HCT116 (cell line): ENCODE measurements around the gene MRPL49. TPM values are rescaled to one million over a fixed set of nuclear protein-coding genes. Genes with fewer than 3 reads are reported as not detected.

Experiments
- ATAC-seq: fragments of 200-7000 bp; cut with Tn5 transposase; 2 replicates; pipeline ENCODE4 v1.9.1; 2020; ENCODE audit warnings: mild to moderate bottlenecking, moderate library complexity
- BruUV-seq: library from RNA; stranded (reverse); fragments of 400-500 nt; replicated peaks from 2 replicates; lab custom pipeline; 2021; lab: Mats Ljungman, UMichigan
- CTCF ChIA-PET: fragments of 300-600 bp; sonication (Branson Sonifier 250); formaldehyde crosslinking; loops from one replicate; lab custom pipeline; 2021; ENCODE audit warnings: antibody characterized with exemption; lab: Charles Lee
- POLR2A ChIA-PET: fragments of 300-600, 350-600 bp; sonication (Branson Sonifier 250); formaldehyde crosslinking; loops from one replicate; lab custom pipeline; 2021; ENCODE audit warnings: antibody characterized with exemption; lab: Charles Lee
- RAD21 ChIA-PET, 2 experiments: fragments of 300-600 bp; sonication (Branson Sonifier 250); formaldehyde crosslinking; loops; one replicate each; lab custom pipeline; 2023; ENCODE audit warnings: low total read pairs in 2 of 2; ENCODE audit not compliant: uncharacterized antibody in 2 of 2, unreplicated experiment in 2 of 2, low non-redundant PET in 1 of 2; lab: Charles Lee
- DNase-seq: peaks from one replicate; pipeline ENCODE4 v3.0.0-alpha.2; 2010; ENCODE audit warnings: low read depth, low spot score
- H2AFZ ChIP-seq: fragments of 200-600 bp; shearing (Covaris generic), sonication (generic); 2 replicates; pipeline ENCODE4 v1.6.1; 2017; ENCODE audit warnings: low read depth, mixed run types, mixed read lengths, antibody characterized with exemption, low read length; ENCODE audit not compliant: poor library complexity, severe bottlenecking
- H3K27ac ChIP-seq: 2 replicates; pipeline ENCODE4 v1.5.1; 2012; ENCODE audit warnings: low read depth, low read length
- H3K27me3 ChIP-seq: fragments of 200-600 bp; sonication (generic); 2 replicates; pipeline ENCODE4 v1.6.1; 2016; ENCODE audit warnings: mixed run types, low read length, mixed read lengths; ENCODE audit not compliant: insufficient read depth
- H3K36me3 ChIP-seq, 2 experiments: fragments of 200-500 bp in 1 of 2; fragments of 200-600 bp in 1 of 2; sonication (Bioruptor generic) in 1 of 2; sonication (generic) in 1 of 2; 2 replicates each; pipeline versions ENCODE4 v1.5.1 to v1.6.1; 2014 to 2016; ENCODE audit warnings: low read length in 2 of 2, inconsistent platforms in 1 of 2, mixed read lengths in 1 of 2, mixed run types in 1 of 2; ENCODE audit not compliant: insufficient read depth in 2 of 2, control insufficient read depth in 1 of 2
- H3K4me1 ChIP-seq, 2 experiments: fragments of 200-600 bp in 1 of 2; sonication (generic) in 1 of 2; 2 replicates each; pipeline versions ENCODE4 v1.5.1 to v1.6.1; 2012 to 2017; ENCODE audit warnings: low read length in 2 of 2, inconsistent platforms in 1 of 2, mild to moderate bottlenecking in 1 of 2, mixed read lengths in 1 of 2, mixed run types in 1 of 2, moderate library complexity in 1 of 2; ENCODE audit not compliant: insufficient read depth in 2 of 2, control insufficient read depth in 1 of 2
- H3K4me2 ChIP-seq: fragments of 200-600 bp; sonication (generic); 2 replicates; pipeline ENCODE4 v1.6.1; 2017; ENCODE audit warnings: mixed run types, low read length, mixed read lengths
- H3K4me3 ChIP-seq, 2 experiments: fragments of 200-600 bp in 1 of 2; sonication (generic) in 1 of 2; replicated peaks in 1 of 2; 2 replicates each; pipeline ENCODE4 v1.5.1; 2011 to 2016; ENCODE audit warnings: low read length in 2 of 2, control low read depth in 1 of 2, low read depth in 1 of 2, mild to moderate bottlenecking in 1 of 2, mixed read lengths in 1 of 2, mixed run types in 1 of 2
- H3K79me2 ChIP-seq: fragments of 200-600 bp; sonication (generic); 2 replicates; pipeline ENCODE4 v1.6.1; 2017; ENCODE audit warnings: mild to moderate bottlenecking, mixed run types, low read length, moderate library complexity, mixed read lengths; ENCODE audit not compliant: insufficient read depth
- H3K9ac ChIP-seq: fragments of 200-600 bp; sonication (generic); 2 replicates; pipeline ENCODE4 v1.6.1; 2016; ENCODE audit warnings: low read length, mixed read lengths
- H3K9me2 ChIP-seq: fragments of 200-600 bp; sonication (generic), shearing (Covaris generic); 2 replicates; pipeline ENCODE4 v1.6.1; 2017; ENCODE audit warnings: mixed run types, mild to moderate bottlenecking, moderate library complexity; ENCODE audit not compliant: insufficient read depth
- H3K9me3 ChIP-seq, 2 experiments: fragments of 200-500 bp in 1 of 2; fragments of 200-600 bp in 1 of 2; sonication (Bioruptor generic) in 1 of 2; sonication (generic) in 1 of 2; 2 replicates each; pipeline ENCODE4 v1.6.1; 2014 to 2017; ENCODE audit warnings: low read length in 2 of 2, mixed read lengths in 2 of 2, inconsistent platforms in 1 of 2, low read depth in 1 of 2, mild to moderate bottlenecking in 1 of 2, mixed run types in 1 of 2, moderate library complexity in 1 of 2; ENCODE audit not compliant: control insufficient read depth in 1 of 2, insufficient read depth in 1 of 2
- H4K20me1 ChIP-seq: fragments of 200-600 bp; sonication (generic), shearing (Covaris generic); 2 replicates; pipeline ENCODE4 v1.6.1; 2017; ENCODE audit warnings: mixed run types, mild to moderate bottlenecking, moderate library complexity; ENCODE audit not compliant: insufficient read depth
- CBX3 ChIP-seq: IDR thresholded peaks from 2 replicates; pipeline ENCODE4 v1.6.1; 2012; ENCODE audit warnings: low read depth
- CEBPB ChIP-seq: IDR thresholded peaks from 2 replicates; pipeline ENCODE4 v1.6.1; 2012; ENCODE audit warnings: low read depth
- EGR1 ChIP-seq: IDR thresholded peaks from 2 replicates; pipeline ENCODE4 v1.6.1; 2012; ENCODE audit warnings: low read depth
- ELF1 ChIP-seq: IDR thresholded peaks from 2 replicates; pipeline ENCODE4 v1.6.1; 2012; ENCODE audit warnings: low read depth, borderline replicate concordance
- EZH2phosphoT487 ChIP-seq: fragments of 200-600 bp; IDR thresholded peaks from 2 replicates; pipeline ENCODE4 v1.6.1; 2018; ENCODE audit warnings: antibody characterized with exemption, borderline replicate concordance
- FOSL1 ChIP-seq: IDR thresholded peaks from 2 replicates; pipeline ENCODE4 v1.6.1; 2012; ENCODE audit warnings: low read depth
- JUND ChIP-seq: IDR thresholded peaks from 2 replicates; pipeline ENCODE4 v1.6.1; 2012
- POLR2A ChIP-seq: IDR thresholded peaks from 2 replicates; pipeline ENCODE4 v1.7.0; 2011; ENCODE audit warnings: borderline replicate concordance; ENCODE audit not compliant: insufficient read depth, insufficient read length; ENCODE audit errors: extremely low read depth
- POLR2AphosphoS5 ChIP-seq: IDR thresholded peaks from 2 replicates; pipeline ENCODE4 v1.6.1; 2011; ENCODE audit warnings: mild to moderate bottlenecking, low read depth, low read length, moderate library complexity
- RAD21 ChIP-seq: IDR thresholded peaks from 2 replicates; pipeline ENCODE4 v1.6.1; 2012; ENCODE audit warnings: low read depth, mild to moderate bottlenecking
- SIN3A ChIP-seq: IDR thresholded peaks from 2 replicates; pipeline ENCODE4 v1.6.1; 2012; ENCODE audit warnings: low read depth
- SP1 ChIP-seq: IDR thresholded peaks from 2 replicates; pipeline ENCODE4 v1.6.1; 2012; ENCODE audit warnings: low read depth
- SRF ChIP-seq: IDR thresholded peaks from 2 replicates; pipeline ENCODE4 v1.6.1; 2012; ENCODE audit warnings: low read depth
- TCF7L2 ChIP-seq: IDR thresholded peaks from 2 replicates; pipeline ENCODE4 v1.7.0; 2011; ENCODE audit warnings: borderline replicate concordance, inconsistent platforms; ENCODE audit not compliant: insufficient read depth, insufficient read length; ENCODE audit errors: extremely low read depth
- YY1 ChIP-seq: IDR thresholded peaks from 2 replicates; pipeline ENCODE4 v1.6.1; 2011; ENCODE audit warnings: low read length, low read depth, moderate library complexity, mild to moderate bottlenecking; ENCODE audit not compliant: insufficient replicate concordance; ENCODE audit errors: extremely low read depth
- ZFX ChIP-seq: fragments of 450-650 bp; IDR thresholded peaks from 2 replicates; pipeline ENCODE4 v1.6.1; 2017
- intact Hi-C: fragments of 100-400 bp; cut with micrococcal nuclease; formaldehyde crosslinking; loops from 2 replicates; pipeline ENCODE4 v1.10.0; 2022
- total RNA-seq: library from RNA; stranded (reverse); gene quantifications from one replicate; pipeline ENCODE4 v1.2.1, GENCODE V29; 2021; ENCODE audit not compliant: unreplicated experiment
- TF ChIP-seq, protein P1 (sequence below): IDR thresholded peaks from 2 replicates; pipeline ENCODE4 v1.6.1; 2012; ENCODE audit warnings: low read depth
- TF ChIP-seq, protein P2 (sequence below): IDR thresholded peaks from 2 replicates; pipeline ENCODE4 v1.6.1; 2011; ENCODE audit warnings: mild to moderate bottlenecking, low read length, moderate library complexity; ENCODE audit not compliant: insufficient replicate concordance; ENCODE audit errors: extremely low read depth

Gene MRPL49
- total RNA-seq, 1 experiment from 2014 or later, result 77.5 TPM

DNA sequence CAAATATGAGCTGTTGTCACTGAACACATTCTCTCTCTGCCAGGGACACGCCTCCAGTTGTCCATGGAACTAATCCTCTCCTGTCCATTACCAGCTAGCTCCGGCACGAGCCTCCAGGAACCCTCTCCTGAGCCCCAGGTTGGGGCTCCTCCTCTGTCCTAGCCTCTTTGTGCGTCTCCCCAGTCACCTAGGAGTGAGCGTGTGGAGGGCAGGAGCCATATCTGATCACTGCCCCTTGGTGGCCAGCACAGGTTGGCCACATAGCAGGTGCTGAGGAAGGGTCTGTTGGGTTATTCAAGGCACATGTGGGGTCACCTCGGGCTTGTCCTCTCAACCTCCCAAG is 9.7 kb downstream of the MRPL49 start:
- no peak for DNase-seq
- intact Hi-C loops, result no loop called here
- CTCF ChIA-PET, result no interaction called here

More for the DNA sequence above, 9.7 kb downstream of the MRPL49 start:
- H3K27ac ChIP-seq, result no peak overlapping the region
- no peak overlapping the region for H3K4me2 ChIP-seq
- POLR2A ChIA-PET, result interaction anchor here (2.1 kb wide), 1 partner anchor 10 kb away, joined by 12 read pairs; the partner anchor contains the start of genes FAU and MRPL49
- no TSS peak for BruUV-seq
- no peak overlapping the region for H3K9ac ChIP-seq
- H3K36me3 ChIP-seq, result peaks cover 21 to 44% of the 10 kb centered on the region in 2 experiments; a peak in 3 of 4 replicates
- RAD21 ChIA-PET, result no interaction called here
- H3K79me2 ChIP-seq, result peaks cover 27% of the 10 kb centered on the region
- TF ChIP-seq TCF7L2, result no peak
- TF ChIP-seq RAD21, result no peak
- TF ChIP-seq YY1, result no peak
- TF ChIP-seq CEBPB, result no peak
- no peak for TF ChIP-seq EGR1
- no peak for TF ChIP-seq SIN3A
- TF ChIP-seq CBX3, result no peak
- no peak for TF ChIP-seq FOSL1
- no peak for TF ChIP-seq POLR2A
- no peak for TF ChIP-seq JUND
- no peak for TF ChIP-seq ZFX
- TF ChIP-seq ELF1, result no peak
- TF ChIP-seq SP1, result no peak
- no peak for TF ChIP-seq POLR2AphosphoS5
- TF ChIP-seq, protein P1, sequence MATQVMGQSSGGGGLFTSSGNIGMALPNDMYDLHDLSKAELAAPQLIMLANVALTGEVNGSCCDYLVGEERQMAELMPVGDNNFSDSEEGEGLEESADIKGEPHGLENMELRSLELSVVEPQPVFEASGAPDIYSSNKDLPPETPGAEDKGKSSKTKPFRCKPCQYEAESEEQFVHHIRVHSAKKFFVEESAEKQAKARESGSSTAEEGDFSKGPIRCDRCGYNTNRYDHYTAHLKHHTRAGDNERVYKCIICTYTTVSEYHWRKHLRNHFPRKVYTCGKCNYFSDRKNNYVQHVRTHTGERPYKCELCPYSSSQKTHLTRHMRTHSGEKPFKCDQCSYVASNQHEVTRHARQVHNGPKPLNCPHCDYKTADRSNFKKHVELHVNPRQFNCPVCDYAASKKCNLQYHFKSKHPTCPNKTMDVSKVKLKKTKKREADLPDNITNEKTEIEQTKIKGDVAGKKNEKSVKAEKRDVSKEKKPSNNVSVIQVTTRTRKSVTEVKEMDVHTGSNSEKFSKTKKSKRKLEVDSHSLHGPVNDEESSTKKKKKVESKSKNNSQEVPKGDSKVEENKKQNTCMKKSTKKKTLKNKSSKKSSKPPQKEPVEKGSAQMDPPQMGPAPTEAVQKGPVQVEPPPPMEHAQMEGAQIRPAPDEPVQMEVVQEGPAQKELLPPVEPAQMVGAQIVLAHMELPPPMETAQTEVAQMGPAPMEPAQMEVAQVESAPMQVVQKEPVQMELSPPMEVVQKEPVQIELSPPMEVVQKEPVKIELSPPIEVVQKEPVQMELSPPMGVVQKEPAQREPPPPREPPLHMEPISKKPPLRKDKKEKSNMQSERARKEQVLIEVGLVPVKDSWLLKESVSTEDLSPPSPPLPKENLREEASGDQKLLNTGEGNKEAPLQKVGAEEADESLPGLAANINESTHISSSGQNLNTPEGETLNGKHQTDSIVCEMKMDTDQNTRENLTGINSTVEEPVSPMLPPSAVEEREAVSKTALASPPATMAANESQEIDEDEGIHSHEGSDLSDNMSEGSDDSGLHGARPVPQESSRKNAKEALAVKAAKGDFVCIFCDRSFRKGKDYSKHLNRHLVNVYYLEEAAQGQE, result no peak
- no peak for TF ChIP-seq EZH2phosphoT487
- no peak for TF ChIP-seq SRF
- TF ChIP-seq, protein P2, sequence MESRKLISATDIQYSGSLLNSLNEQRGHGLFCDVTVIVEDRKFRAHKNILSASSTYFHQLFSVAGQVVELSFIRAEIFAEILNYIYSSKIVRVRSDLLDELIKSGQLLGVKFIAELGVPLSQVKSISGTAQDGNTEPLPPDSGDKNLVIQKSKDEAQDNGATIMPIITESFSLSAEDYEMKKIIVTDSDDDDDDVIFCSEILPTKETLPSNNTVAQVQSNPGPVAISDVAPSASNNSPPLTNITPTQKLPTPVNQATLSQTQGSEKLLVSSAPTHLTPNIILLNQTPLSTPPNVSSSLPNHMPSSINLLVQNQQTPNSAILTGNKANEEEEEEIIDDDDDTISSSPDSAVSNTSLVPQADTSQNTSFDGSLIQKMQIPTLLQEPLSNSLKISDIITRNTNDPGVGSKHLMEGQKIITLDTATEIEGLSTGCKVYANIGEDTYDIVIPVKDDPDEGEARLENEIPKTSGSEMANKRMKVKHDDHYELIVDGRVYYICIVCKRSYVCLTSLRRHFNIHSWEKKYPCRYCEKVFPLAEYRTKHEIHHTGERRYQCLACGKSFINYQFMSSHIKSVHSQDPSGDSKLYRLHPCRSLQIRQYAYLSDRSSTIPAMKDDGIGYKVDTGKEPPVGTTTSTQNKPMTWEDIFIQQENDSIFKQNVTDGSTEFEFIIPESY, result no peak
- TF ChIP-seq, all 23 proteins: peak for 0
- no peaks in the 10 kb centered on the region for H3K27me3 ChIP-seq
- H3K4me3 ChIP-seq, result no peak overlapping the region
- no peak overlapping the region for H2AFZ ChIP-seq
- H4K20me1 ChIP-seq, result no peaks in the 10 kb centered on the region
- H3K9me2 ChIP-seq, result no peaks in the 10 kb centered on the region
- ATAC-seq, result no peak
- peaks cover 9 to 28% of the 10 kb centered on the region in 2 experiments; a peak in 3 of 4 replicates for H3K4me1 ChIP-seq
- H3K9me3 ChIP-seq, result no peaks in the 10 kb centered on the region
